GM12892 (cell line): Measurements from ENCODE around the gene ARHGEF17.

Experiments
- POLR2A ChIP-seq: IDR thresholded peaks from 2 replicates; pipeline ENCODE4 v1.6.1; 2011; ENCODE audit warnings: low read depth, low read length, control low read depth
- POLR2AphosphoS5 ChIP-seq: IDR thresholded peaks from 2 replicates; pipeline ENCODE4 v1.6.1; 2011; ENCODE audit warnings: low read depth, low read length, control low read depth
- TAF1 ChIP-seq: IDR thresholded peaks from 2 replicates; pipeline ENCODE4 v1.6.1; 2011; ENCODE audit warnings: low read depth, mild to moderate bottlenecking, control low read depth, low read length, borderline replicate concordance

DNA sequence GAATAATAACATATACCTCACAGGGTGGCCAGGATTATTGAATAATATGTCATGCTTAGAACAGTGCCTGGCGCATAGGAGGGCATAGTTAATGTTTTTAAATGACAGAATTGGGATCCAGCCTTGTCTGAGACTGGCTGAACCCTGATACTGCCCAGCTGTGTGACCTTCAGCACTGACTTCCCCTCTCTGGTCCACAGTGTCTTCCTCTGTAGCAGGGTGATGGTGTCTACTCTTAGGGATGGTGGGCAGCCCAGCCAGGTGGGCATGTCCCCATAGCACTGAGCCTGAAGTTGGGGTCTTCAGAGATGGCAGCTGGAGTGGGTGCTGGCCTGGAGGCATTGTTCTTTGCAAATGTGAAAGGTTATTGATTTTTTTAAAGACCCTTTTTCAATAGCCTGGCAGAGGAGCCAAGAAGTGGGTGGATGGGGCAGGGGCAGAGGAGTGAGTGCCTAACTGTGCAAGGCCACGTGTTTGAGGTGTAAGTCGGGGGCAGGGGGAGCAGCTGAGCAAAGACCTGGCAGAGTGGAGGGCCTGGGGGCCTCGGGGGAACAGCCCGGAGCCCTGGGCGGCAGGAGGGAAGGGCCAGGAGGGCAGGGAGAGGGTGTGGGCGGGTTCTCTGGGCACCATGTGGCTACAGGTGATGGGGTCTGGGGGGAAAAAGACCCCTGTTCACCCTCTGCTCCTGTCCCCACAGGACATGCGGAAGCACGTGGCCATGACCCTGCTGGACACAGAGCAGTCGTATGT is 38.3 kb downstream of the ARHGEF17 start:
- TF ChIP-seq POLR2A = no peak
- TF ChIP-seq TAF1 = no peak
- no peak for TF ChIP-seq POLR2AphosphoS5
